HG03520 (cell line): ENCODE data around the gene ADAT1.
"Not testable (repeated sequence)": the region's sequence is repeated elsewhere in the genome, so short reads cannot be mapped to it uniquely, and the experiment has no call there.

Experiments
- ATAC-seq: cut with Tn5 transposase; IDR thresholded peaks from one replicate; pipeline ENCODE4 v1.9.1; 2021; ENCODE audit warnings: mild to moderate bottlenecking, moderate library complexity; ENCODE audit not compliant: unreplicated experiment

Gene ADAT1

DNA sequence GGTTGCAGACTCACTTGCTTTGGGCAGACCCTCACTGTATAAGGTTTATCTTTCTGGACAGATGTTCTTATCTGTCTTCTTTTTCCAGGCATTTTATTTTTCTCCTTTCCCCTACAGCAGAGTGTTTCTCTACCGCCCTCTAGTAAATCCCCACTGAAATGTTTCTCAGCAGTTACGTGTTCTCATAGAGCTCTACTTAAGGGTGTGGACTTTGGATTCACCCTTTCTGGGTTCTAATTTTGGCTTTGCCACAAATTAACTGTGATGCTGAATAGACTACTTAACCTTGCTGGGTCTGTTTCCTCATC is 2.0 kb downstream of the ADAT1 start:
- no peak for ATAC-seq

DNA sequence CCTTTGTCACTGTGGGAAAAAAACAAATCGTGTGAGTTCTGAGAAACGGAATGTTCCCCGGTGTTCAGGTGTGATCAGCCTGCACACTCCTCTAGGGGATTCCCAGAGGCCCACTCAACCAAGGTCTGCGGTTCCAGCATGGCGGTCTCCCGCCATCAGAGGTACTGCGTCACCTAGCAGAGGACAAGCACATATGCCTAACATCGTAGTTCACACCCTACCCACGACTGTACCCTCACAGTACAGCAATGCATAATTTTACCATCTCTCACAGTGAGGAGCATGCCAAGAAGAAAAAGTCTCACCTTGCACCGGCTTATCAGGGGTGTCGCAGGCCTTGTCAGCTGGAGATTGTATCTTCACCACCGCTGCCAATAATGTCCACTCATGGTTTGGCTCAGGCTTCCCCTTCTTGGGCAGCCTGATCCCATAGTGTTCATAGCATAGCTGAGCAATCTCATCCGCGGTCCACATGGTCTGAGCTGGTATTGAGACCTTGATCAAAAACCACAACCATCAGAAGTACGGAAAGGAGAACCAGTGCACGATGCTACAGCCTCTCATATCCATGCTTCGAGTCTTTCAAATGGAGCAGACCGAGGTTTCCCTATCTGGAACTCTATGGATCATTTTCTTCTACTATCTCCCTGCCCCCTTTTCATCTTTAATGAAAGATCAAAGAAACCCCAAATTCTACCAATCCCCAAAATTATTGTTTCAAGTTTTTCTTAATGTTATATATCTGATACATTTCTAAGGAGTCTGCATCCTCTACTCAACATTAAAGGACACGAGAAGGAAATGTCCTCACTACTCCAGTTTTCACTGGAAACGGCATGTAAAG is 2.5 kb downstream of the ADAT1 start:
- no peak for ATAC-seq

DNA sequence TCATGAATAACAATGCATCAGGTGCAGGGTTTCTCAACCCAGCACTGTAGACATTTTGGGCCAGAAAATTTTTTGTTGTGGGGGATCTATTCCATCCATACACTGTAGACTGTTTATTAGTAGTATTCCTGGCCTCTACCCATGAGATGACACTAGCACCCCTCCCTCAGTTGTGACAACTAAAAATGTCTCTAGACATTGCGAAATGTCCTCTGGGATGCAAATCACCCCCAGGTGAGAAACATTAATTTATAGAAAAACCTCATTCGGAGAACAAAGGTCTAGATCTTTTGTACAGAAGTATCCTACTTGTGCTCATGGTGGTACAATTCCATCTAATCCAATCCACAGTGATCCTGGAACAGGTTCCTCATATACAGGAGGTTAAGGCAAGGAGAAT is 4.3 kb downstream of the ADAT1 start:
- no peak for ATAC-seq

DNA sequence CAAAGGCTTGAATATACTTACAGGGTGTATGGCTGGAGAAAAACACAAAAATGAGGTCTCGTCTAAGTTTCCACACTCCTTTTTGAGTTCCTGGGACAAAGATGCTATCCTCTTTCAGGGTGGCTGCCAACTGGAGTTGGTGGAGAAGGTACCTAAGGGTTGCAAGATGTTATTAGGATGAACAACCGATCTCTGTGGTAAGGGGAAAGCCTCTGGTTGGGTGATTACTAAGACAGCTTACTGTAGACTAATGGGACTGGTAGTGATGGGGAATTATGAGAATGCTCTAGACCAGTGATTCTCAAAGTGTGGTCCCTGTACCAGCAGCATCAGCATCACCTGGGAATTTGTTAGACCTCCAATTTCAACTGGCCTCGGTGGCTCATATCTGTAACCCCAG is 6.0 kb downstream of the ADAT1 start:
- no peak for ATAC-seq

DNA sequence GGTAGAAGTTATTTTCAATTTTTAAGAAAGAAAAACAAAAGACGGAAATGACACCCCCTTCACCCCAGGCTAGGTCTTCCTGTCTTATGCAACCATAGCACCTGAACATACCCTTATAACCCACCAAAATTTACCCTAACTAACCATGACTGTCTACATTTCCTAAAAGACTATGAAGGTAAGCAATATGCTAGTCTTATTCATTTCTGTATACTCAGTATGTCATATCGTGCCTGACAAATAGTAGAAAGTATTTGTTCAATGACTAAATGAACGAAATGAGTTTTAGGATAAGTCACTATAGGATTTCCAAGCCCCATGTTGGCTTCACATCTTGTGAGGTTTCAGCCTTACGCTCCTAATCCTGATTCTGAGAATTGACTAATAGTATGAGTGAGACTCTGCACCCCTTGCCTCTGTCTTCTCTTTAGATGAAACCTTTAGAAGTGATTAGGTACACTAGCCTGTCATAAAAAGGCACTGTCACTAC is 6.5 kb downstream of the ADAT1 start:
- ATAC-seq, result no peak

DNA sequence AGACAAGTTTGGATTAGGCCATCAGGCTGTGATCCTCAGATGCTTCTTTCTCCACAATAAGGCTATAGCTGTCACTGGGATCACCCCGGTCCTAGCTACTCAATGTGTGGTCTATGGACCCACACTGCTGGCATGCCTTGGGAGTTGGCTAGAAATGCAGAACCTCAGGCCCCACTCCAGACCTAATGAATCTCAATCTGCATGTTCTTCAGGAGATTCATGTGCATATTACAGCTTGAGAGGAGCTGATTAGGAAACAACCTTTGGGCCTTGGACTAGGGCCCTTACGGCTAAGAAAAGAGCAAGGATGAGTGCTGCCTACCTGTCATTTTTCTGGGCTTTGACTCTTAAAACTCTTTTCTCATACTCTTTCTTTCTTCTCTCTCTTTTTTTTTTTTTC is 7.5 kb downstream of the ADAT1 start:
- no peak for ATAC-seq

DNA sequence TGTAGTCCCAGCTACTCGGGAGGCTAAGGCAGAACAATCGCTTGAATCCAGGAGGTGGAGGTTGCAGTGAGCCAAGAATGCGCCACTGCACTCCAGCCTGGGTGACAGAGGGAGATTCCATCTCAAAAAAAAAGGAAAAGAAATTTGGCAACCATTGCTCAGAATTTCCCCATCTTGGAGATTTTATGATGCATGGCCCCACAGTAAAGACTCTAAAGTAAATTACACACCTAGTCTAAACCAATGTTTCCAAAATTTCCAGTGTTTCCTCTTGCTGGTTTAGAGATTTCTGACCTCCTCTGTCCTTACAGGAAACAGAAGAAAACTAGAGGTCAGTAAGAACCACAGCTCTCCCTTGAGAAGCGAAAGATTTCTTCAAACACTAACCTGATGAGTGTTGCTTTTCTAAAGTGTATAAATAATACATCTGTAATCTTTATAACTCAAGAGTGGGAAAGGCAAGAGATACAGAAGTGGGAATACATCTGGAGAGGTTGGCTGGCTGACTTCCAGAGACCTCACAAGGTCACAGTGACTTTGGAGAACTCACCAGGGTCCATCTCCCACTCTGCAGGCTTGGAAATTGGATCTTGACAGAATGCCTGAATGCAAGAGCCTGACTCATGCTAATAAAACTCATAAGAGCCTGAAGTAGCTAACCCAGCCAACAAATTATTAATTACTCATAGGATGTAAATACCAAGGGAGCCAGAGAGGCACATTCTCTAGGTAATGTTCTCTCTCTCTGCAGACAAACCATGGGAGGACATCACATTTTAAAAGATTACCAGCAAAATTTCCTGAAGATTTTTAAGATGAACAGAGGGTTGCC is 8.8 kb downstream of the ADAT1 start:
- no peak for ATAC-seq

DNA sequence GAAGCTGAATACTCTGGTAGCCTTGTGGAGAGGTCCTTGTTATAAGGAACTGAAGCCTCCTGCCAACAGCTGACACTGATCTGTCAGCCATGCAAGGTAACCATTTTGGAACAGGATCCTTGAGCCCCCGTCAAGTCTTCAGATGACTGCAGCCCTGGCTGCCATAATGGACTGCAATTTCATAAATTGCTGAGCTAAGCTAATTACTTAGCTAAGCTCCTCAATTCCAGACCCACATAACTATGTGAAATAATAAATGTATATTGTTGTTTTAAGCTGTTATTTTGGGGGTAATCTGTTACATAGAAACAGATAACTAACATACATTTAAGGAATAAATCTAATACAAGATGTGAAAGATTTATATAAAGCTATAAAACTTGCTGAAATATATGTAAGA is 16.6 kb downstream of the ADAT1 start:
- no peak for ATAC-seq

DNA sequence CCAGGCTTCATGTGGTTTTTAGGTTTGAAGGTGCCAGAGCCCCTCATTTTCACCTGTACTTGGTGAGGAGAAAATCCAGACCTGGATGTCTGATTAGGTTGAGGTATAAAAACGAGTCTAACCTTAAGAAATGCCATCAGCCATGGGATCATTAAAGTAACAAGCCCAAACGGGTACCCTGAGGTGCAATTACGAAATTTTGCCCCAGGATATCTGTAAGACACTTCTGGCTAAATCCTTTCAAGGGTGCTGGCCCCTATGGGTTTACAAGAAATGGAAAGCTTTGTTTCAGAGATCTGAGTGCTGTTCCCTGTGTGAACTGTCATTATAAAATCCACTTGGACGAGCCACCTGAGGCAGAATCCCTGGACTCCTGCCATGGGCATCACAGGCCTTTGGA is 19.8 kb downstream of the ADAT1 start:
- ATAC-seq, result no peak

DNA sequence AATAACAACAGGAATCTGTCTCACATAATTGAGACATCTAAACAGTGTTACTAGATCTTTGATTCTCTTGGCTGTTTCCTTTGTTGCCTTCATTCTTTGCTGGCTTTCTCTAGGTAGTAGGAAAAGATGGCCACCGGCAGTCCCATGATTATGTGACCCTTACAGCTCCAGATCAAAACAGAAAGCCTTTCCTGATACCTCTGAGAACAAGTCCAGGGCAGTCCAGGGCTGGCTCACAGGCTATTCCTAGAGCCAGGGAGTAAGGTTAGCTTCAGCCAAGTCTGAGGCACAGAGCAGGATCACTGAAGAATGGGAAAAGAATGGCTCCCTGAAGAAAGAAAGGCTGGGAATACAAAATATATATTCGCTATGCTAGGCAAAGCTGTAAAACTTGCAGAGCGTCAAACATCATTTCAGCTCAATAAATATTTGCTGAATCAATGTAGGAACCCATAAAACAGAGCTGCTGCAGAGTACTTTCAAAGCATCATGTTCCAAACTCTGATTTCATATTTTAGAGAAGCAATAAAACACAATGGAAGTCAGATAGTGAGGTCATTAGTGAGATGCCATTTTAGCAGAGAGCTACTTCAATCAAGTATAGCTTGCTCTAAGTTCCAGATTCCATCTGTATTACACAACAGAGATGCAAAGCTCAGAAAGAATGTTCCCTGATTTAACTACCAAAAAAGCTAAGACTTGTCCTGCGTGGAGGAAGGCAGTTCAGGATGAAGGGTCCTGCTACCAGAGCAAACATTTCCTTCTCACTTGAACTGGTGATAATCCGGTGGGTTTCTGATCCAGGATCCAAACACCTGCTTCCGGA is 23.4 kb downstream of the ADAT1 start:
- ATAC-seq, result no peak

DNA sequence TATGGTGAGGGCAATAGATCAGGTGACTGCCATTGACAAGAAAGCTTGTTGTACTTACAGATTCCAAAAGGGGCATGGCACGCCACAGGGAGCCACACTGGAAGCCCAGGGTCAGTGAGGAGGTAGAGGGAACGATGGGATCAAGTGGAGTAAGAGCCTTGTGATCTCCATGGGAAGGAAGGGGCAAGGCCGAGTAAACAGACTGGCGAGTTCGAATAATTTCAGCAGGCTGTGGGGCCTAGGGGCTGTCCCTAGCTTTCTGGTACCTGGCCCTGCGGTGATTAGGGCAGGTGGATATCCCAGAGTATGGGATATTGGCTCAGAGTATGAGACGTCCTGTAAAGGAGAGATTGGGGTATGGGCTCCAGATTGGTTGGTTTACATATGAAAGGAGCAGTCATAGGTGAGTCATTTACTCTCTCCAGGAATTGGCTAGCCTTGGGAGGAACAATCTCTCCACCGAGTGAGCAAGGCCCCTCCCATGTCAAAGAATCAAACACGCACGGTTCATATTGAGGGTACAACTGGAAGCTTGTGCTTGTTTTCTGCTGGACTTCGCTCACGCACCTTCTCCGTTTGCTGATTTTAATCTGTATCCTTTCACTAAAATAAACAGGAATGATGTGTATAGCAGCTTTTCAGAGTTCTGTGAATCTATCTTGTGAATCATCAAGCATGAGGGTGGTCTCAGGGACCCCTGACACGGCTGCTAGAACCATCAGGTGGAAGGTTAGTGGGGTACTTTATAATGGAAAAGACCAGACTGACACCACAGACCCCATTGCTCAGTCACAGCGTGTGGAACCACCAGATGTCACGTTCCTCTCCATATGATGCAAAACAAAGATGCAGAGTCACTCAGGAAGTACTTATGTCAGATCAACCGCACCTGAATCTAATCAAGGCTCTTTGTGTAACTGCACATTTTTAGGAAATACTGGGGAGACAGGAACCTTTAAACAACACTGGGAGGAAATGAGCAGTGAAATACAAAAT is 29.0 kb downstream of the ADAT1 start:
- no peak for ATAC-seq

DNA sequence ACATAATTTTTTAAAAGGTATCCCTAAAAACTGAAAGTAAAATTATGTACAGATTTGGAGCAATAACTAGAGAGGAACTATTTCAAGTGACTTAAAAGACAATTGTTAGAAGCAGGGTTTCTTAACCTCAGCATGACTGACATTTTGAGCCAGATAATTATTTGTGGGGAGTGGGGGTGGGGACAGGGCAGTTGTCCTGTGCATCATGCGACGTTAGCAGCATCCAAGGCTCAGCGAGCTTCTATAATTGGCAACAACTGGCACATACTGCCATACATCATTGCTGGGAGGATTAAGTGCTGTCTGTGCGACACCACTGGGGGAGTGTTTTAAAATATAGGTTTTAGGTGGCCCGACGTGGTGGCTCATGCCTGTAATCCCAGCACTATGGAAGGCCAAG is 29.8 kb downstream of the ADAT1 start:
- no peak for ATAC-seq

DNA sequence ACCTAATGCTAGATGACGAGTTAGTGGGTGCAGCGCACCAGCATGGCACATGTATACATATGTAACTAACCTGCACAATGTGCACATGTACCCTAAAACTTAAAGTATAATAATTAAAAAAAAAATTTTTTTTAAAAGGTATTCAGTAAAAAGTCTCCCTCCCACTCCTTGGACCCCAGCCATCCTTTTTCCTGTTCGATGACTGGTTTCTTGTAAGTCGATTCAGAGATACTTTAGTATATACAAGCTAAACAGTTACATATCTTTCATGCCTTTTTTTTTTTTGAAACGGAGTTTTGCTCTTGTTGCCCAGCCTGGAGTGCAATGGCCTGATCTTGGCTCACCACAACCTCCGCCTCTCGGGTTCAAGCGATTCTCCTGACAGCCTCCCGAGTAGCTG is 31.2 kb downstream of the ADAT1 start:
- ATAC-seq, result not testable (repeated sequence)

DNA sequence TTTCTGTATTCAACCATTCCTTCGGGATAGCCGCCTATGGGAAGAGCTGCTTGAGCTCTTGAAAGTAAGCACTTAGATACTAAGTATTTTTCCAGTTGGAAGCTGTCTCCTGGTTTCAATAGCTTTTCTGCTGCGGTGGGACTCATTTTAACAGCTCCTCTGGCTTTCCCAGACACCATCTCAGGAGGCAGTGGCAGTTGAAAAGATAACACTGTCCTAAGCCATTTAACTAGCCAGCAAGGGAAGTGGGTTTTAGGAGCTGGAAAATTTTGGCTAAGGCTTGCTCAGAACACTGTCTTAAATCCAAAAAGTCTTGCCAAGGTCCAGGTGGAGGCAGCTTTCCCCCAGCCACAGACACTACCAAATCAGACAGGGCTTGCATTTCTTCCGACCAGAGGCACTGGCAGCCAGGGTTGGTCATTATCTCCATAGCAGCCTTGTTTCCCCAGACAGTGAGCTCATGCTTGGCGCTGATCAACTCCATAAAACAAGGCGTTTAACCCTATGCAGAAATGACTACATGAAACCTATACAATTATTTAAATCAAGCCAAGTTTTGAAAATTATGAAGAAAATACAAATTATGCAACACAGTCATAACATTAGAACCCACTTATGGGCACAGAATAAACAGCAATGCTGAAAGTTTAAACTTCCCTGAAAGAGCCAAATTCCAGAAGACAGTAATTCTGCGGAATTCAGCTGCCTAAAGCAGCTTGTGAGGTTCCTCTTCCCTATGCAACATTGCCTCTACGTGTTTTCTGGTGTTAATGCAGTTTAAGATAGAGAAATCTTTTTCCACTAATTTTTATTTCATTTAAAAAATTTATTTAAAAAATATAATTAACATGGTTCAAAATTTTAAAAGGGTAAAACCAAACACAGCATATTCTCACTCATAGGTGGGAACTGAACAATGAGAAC is 31.9 kb downstream of the ADAT1 start:
- no peak for ATAC-seq

DNA sequence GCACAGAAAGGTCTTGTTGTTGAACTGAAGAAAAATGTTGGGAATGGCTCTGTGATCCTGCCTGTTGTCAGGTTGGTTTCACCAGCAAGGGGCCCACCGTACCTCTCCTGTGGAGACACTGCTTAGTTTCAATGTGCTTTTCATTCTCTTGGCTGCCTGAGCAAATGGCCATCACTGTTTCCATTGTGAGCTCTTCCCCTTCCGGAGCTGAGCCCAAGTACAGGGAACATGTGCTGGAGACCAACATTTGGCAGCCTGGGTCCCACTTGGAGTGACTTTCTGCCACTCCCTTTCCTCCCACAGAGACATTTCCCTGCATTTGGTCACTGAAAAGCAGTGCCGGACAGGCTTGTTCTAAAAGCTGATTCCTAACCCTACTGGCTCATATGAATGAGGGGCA is 33.8 kb downstream of the ADAT1 start:
- ATAC-seq, result no peak

DNA sequence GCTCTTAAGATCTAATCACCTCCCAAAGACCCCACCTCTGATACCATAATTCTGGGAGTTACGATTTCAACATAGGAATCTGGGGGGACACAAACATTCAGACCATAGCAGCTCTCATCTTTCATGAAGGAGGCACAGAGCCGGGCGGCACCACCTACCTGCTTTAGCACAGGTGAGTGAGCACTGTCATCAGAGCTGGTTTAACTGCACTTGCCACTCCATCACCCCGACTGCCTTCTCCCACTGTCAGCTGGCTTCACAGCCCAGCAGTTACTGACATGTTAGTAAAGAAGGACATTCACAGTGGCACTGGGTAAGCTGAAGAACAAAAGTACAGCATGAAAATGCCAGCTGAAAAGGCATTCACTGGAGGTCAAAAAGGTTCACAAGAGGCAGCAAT is 34.4 kb downstream of the ADAT1 start:
- ATAC-seq, result no peak

DNA sequence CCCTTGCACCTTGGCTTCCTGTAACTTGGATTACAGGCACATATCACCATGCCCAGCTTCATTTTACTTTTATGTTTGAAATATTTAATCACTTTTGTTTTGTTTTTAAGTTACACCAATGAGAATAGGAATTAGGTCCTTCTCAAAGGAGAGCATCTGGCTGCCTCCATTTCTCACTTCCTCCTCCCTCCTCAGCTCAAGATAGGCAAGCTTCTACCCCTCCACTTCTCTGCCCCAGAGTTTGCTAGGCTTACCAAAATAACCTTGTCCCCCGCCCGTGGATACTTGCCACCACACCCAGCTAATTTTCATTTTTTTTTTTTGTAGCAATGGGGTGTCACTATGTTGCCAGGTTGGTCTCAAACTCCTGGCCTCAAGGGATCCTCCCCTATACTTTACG is 39.0 kb downstream of the ADAT1 start:
- peak; percentile 69 for ATAC-seq

DNA sequence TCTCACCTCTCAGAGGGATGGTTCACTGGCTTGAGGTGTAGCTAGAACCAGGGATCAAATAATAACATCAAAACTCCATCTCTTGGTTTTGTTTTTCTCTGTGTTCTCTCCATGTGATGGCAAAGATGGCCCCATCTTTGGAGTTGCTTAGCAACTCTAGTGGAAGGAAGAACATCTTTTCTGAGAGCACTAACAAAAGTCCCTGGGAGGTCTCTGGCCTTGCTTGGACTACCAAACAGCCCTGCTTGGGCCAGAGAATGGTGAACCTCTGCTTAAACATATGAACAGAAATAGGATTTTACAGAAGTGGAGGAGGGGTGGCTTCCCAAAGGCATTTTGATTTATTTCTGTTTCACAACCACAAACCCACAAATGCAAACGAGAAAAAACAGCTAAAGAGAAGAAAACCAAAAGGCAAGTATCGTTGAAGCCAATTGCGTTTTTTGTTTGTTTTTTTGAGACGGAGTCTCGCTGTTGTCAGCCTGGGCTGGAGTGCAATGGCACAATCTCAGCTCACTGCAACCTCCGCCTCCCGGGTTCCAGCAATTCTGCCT is 43.7 kb downstream of the ADAT1 start:
- ATAC-seq, result peak; percentile 39

DNA sequence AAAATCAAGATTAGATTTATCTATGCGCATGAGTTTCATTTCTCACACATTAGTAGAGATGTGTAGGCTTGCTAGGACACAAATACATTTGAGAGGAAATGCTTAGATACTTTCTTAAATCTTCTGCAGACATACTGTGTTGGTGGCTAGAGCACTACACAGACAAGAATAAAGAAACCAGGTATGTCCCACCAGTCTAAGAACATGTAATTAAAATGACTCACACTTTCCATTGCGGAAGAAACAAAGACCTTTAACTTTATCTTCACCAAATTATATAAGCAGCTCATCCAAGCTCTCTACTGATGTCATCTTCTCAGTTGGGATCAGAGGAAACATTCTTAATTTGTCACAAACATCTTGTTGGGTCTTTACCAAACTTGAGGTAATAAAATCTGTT is 44.4 kb downstream of the ADAT1 start:
- no peak for ATAC-seq
